ENCODE results near the gene WNK2.

Gene WNK2

DNA sequence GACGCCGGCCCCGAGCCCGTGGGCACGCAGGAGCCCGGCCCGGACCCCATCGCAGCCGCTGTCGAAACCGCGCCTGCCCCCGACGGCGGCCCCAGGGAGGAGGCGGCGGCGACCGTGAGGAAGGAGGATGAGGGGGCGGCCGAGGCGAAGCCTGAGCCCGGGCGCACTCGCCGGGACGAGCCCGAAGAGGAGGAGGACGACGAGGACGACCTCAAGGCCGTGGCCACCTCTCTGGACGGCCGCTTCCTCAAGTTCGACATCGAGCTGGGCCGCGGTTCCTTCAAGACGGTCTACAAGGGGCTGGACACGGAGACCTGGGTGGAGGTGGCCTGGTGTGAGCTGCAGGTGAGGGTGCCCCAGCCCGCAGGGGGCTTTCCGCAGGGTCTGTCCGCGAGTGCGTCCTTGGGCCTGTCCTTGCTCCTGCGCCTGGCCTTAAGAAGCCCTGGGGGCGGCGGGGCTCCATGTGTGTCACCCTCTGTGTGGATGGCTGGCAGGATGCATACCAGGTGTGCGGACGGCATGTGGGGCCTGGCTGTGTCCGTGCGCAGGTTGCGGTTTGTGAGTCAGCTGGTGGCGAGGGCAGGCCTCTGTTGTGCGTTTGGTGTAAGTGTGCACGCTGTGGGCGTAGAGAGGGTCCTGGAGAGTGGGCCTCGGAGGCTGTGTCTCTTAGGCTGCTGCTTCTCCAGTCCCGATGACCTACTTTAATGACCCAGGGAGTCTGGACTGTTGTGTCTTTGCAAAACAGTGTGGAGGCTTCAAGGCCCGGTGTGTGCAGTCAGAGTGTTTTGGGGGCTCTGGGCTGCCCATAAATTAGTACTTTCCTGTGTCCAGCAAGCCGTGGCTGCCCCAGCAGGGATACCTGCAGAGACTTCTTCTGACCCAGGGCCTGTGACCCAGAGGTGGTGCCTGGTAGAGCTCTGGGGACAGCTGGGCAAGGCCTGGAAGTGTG, 1.6 kb downstream of the WNK2 start:
- no peak for DNase-seq (ENCODE audit: low spot score)

DNA sequence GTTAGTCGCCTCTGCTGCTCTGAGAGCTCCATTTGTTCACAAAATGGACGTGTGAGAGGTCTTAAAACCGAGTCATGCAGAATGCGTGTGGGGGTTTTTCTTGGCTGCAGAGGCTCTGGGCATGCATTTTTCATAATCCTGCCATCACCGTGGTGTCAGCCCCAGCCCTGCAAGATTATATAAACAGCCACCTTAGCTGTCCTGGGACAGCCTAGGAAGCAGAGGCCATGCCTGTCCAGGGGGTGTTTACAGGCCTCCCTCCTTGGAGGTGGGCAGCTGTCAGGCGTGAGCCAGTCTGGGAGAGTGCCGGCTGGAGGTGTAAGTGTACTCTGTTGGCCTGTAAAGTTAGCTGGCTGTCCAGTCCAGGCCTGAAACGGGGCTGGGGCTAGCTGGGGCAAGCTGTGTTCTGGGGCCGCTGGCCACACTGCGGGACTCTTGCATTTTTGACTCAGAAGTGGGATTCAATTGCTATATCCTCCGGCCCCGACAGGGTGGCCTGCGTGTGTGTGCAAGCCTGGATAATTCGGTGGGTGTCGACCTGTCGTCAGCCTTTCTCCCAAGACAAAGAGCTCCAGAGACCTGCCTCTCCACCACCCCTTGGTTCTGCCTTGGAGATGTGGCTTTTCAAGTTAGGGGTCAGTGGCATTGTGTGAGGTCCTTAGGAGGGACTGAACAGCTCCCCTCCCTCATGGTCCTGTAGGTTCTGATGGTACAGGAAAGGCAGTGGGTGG, 2.4 kb downstream of the WNK2 start:
- no peak for DNase-seq (ENCODE audit: low spot score)

DNA sequence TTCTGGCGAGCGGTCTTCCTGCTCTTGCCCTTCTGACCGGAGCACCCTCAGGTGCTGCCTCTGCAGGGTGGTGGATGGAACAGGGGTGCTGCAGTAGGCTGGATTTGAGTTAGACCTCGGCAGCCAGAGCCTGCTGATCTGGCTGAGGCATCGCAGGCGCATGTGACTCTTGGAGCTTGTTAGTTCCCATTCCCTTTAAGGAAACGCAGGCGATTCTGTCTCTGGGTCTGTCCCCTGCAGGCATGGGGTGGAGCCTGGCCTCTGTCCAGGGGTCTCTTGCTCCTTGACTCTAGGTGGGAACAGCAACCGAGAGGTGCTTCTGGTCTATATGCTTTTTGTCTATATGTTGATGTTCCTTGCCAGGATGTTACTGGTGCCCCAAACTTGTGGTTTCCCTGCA, 3.1 kb downstream of the WNK2 start:
- no peak for DNase-seq (ENCODE audit: low spot score)

- DNase-seq (ENCODE audit: low spot score) = no peak
Measured at GRCh38 chr9:93187574-93187973, 3.6 kb downstream of the WNK2 start.

GRCh38 chr9:93188426-93189368, 4.8 kb downstream of the WNK2 start:
- no peak for DNase-seq (ENCODE audit: low spot score)

- DNase-seq (ENCODE audit: low spot score) = no peak
Measured at GRCh38 chr9:93189369-93190132, 5.6 kb downstream of the WNK2 start.

- DNase-seq (ENCODE audit: low spot score) = no peak
Measured at GRCh38 chr9:93190133-93190525, 6.2 kb downstream of the WNK2 start.

- DNase-seq (ENCODE audit: low spot score) = no peak
Measured at GRCh38 chr9:93190656-93191353, 6.9 kb downstream of the WNK2 start.

DNA sequence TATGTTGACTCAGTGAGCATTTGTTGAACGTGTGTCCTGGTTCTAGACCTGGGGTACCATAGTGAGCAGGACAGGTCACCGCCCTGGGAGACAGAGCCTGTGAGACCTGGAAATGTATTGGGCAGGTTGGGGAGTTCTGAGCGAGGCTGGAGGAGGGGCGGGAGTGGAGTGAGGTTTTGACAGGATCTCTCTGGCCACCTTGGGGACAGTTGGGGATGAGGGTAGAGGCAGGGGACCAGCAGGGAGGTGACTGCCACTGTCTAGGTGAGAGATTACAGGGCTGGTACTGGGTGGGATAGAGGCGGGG, 7.4 kb downstream of the WNK2 start:
- DNase-seq (ENCODE audit: low spot score) = no peak

DNA sequence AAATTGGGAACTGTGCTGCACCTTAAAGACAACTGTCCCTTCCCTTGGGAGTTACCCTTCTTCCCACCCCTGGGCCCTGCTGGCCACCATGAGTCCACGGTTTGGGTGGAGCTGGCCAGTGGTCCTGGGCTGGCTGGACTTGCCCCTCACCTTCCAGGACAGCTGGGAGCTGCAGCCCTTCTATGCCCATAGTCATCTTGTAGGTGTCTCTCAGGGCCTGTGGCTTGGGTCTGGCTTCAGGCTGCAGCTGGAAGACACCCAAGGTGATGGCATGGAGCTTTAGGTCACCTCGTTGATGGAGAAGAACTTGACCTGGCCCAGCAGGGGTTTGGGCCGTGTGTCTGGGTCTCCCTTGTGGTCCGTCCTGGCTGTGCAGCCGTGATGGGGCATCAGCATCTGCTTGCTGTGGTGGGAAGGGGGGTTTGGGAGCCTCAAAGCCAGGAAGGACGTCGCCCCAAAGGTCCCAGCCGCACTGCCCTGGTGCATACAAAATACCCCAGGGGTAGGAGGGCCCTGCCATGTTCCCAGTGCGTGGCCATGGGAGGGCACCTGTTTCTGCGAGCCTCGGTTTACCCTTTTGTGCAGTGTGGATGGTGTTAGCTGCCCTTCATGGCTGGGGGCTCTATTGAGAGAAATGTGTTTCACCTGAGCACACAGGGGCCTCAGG, 8.9 kb downstream of the WNK2 start:
- DNase-seq (ENCODE audit: low spot score) = no peak

DNA sequence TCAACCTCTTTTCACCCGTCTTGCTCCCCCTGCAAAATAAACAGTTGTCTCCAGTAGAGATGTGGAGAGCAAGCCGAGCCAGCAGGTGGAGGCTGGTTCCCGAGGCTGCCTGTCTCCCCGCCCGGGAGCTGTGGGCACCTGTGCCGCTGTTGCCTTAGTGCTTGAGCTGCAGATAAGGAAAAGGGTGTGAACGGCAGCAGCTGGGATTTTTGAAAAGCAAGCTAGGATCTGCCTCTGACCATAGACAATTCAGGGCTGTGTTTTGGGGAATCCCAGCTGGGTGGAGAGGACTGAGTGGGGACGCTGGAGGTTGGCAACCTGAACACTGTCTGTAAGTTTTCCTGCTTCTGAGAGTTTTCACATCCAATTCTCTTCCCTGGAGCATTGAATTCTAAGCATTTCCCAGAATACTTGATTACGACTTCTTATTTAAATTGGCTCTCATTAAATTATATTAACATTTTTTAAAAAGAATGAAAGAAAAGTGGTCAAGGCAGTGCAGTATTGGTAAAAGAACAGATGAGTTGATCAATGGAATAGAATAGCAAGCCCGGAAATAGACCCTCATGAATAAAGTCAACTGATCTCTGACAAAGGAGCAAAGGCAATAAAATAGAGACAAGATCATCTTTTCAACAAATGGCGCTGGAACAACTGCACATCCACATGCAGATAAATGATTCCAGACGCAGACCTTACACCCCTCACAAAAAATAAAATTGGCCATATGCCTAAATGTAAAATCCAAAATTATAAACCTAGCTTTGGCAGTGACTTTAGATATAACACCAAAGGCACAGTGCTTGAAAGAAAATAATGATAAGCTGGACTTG, 9.7 kb downstream of the WNK2 start:
- DNase-seq (ENCODE audit: low spot score) = no peak

DNA sequence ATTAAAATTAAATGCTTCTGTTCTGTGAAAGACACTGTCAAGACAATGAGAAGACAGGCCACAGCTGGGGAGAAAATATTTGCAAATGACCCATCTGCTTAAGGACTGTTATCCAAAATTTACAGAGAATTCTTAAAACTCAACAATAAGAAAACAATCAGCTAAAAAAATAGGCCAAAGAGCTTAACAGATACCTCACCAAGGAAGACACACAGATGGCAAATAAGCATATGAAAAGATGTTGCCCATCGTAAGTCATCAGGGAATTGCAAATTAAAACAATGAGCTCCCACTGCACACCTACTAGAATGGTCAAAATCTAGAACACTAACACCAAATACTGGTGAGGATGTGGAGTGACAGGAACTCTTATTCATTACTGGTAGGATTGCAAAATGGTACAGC, 10.3 kb downstream of the WNK2 start:
- DNase-seq (ENCODE audit: low spot score) = no peak

- no peak for DNase-seq (ENCODE audit: low spot score)
Measured at GRCh38 chr9:93194641-93195040, 10.7 kb downstream of the WNK2 start.

DNA sequence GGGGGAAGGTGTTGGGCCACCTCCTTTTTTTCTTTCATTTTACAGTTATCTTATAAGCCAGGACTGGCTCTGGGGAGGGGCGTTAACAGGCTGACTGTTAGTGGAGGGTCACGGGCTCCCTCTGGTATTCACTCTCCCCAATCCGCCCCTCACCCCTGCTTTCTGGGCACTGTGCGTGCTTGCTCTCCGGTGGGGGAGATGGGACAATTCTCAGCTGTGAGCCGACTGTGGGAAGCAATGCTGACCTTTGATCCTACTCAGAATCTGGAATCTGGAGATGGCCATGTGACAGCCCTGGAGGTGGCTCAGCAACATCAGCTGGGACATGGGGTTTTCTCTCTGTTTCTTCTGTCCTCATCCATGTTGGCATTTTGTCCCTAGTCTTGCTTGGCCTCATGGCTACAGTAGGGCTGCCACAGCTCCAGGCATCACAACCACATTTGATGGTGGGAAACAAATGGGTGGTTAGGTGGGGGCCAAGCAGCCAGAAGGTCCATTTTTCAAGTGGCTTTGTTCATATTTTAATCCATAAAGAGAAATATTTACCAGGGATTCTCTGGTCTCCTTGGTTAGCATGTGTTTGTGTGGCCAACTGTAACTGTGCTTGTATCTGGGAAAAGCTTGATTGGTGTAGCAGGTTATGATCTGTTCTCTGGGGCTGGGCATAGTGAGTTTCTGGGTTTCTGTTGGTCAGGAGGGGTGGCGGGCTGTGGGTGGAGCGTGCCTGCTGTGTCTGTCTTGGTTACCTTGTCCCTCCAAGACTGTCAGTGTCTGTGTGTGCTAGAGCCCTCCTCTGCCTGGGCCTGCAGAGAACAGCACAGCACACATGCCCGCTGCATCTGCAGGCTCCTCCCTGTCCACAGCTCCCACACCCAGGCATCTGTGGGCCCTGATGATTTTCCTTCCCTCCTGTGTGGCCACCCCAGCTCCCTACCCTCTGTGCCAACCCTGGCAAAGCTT, 12.4 kb downstream of the WNK2 start:
- no peak for DNase-seq (ENCODE audit: low spot score)

DNA sequence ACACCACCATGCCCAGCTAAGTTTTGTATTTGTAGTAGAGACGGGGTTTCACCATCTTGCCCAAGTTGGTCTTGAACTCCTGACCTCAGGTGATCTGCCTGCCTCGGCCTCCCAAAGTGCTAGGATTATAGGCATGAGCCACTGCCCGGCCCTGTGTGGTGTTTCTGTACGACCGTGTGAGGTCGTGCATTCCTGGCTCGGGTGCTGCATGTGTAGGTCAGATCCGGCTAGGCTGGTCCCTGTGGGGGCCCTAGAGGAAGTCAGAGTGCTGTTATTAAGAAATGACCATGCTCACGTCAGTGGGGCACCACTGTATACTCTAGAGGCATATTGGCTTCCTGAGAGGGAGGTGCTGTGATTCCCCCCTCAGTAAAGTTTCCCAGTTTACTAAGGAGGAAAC, 13.7 kb downstream of the WNK2 start:
- no peak for DNase-seq (ENCODE audit: low spot score)

DNA sequence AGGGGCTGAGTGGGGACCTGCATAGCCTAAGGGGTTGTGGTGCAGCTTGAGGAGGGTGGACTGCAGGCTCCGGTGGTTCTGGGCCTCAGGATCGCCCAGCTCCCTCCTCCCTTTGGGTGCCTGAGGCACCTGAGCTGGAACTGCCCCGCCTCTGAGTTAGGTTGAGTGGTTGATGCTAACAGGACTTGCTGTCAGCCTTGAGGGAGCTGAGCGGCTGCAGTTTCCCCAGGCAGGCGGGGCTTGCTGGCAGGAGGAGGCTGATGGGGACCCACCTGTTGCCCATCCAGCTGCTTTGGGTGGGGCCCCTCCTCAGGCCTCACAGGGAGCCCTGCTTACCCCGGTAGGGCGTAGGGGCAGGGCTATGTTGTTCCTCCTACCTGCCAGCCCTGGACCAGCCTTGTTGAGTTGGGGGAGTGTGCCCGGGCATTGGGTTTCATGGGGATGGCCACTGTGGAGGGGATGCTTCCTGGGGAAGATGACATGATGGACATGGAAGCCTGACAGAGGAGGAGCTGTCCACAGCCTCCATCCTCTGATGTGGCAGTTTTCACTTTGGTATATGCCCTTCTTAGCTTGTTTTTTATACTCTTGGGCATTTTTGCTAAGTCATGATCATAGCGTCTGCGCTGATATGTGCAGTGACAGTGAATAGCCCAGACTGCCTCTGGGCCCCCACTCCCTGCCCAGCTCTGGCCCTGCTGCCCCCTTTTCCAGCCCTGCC, 14.3 kb downstream of the WNK2 start:
- DNase-seq (ENCODE audit: low spot score) = no peak

DNA sequence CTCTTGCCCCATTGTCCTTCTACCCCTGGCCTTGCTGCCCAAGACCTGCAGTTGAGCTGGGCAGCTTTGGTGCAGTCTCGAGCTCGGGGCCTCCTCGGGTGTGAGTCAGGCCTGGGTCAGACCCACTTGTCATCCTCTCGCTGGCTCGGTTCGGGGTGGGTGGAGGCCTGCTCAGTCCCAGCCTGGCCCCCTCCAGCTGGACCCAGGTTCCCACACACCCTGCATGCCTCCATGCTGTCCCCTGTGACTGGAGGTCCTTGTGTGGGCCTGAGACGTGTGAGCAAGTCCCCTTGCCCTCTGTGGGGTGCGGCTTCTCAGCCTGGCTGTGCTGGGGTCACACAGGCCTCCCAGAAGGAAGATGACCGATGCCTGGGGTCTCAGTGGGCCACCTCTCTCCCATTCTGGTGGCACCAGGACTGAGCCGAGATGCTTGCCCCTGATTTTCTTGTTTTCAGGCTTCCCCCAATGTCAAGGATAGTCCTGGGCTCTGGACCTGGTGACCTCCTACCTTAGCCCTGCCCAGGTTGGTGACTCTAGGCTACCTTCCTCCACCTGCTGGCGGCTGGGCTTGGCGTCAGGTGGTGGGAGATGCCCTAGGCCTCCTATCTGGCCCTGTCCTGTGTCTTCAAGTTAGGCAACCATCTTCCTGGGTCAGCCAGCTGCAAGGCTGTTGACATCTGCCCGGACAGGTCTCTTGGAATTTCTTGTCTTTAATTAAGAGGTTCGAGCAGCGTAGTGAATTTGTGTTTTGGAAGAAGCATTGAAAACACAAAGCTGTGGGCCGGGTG, 15.1 kb downstream of the WNK2 start:
- DNase-seq (ENCODE audit: low spot score) = no peak

Measured in kidney capillary endothelial cell (primary cell).